HCT116 (cell line): ENCODE measurements around the gene C1S.

Experiments used
- CBX3 ChIP-seq: IDR thresholded peaks from 2 replicates; pipeline ENCODE4 v1.6.1; 2012; ENCODE audit warnings: low read depth
- CEBPB ChIP-seq: IDR thresholded peaks from 2 replicates; pipeline ENCODE4 v1.6.1; 2012; ENCODE audit warnings: low read depth
- CTCF ChIP-seq, 3 experiments: fragments of 200-600 bp in 1 of 3; sonication (generic) in 1 of 3; IDR thresholded peaks in 2 of 3; conservative IDR thresholded peaks in 1 of 3; 2 replicates each; pipeline ENCODE4 v1.5.1; 2012 to 2017; ENCODE audit warnings: low read depth in 2 of 3, low read length in 2 of 3, antibody characterized with exemption in 1 of 3, borderline replicate concordance in 1 of 3, control low read depth in 1 of 3, mild to moderate bottlenecking in 1 of 3, mixed read lengths in 1 of 3, mixed run types in 1 of 3, moderate library complexity in 1 of 3; ENCODE audit not compliant: insufficient read depth in 1 of 3
- EGR1 ChIP-seq: IDR thresholded peaks from 2 replicates; pipeline ENCODE4 v1.6.1; 2012; ENCODE audit warnings: low read depth
- EZH2 ChIP-seq: fragments of 200-600 bp; sonication (generic); IDR thresholded peaks from 2 replicates; pipeline ENCODE4 v1.6.1; 2017; ENCODE audit warnings: antibody characterized with exemption, mixed run types
- MAX ChIP-seq: IDR thresholded peaks from 2 replicates; pipeline ENCODE4 v1.6.1; 2012
- POLR2A ChIP-seq: IDR thresholded peaks from 2 replicates; pipeline ENCODE4 v1.7.0; 2011; ENCODE audit warnings: borderline replicate concordance; ENCODE audit not compliant: insufficient read depth, insufficient read length; ENCODE audit errors: extremely low read depth
- POLR2AphosphoS5 ChIP-seq: IDR thresholded peaks from 2 replicates; pipeline ENCODE4 v1.6.1; 2011; ENCODE audit warnings: mild to moderate bottlenecking, low read depth, low read length, moderate library complexity
- RAD21 ChIP-seq: IDR thresholded peaks from 2 replicates; pipeline ENCODE4 v1.6.1; 2012; ENCODE audit warnings: low read depth, mild to moderate bottlenecking
- TCF7L2 ChIP-seq: IDR thresholded peaks from 2 replicates; pipeline ENCODE4 v1.7.0; 2011; ENCODE audit warnings: borderline replicate concordance, inconsistent platforms; ENCODE audit not compliant: insufficient read depth, insufficient read length; ENCODE audit errors: extremely low read depth
- ZNF274 ChIP-seq: fragments of 200-500 bp; sonication (Bioruptor generic); IDR thresholded peaks from 2 replicates; pipeline ENCODE4 v1.6.1; 2014; ENCODE audit warnings: mild to moderate bottlenecking, low read depth, low read length, inconsistent platforms
- TF ChIP-seq, protein P1 (sequence below): IDR thresholded peaks from 2 replicates; pipeline ENCODE4 v1.6.1; 2012; ENCODE audit warnings: low read depth

DNA sequence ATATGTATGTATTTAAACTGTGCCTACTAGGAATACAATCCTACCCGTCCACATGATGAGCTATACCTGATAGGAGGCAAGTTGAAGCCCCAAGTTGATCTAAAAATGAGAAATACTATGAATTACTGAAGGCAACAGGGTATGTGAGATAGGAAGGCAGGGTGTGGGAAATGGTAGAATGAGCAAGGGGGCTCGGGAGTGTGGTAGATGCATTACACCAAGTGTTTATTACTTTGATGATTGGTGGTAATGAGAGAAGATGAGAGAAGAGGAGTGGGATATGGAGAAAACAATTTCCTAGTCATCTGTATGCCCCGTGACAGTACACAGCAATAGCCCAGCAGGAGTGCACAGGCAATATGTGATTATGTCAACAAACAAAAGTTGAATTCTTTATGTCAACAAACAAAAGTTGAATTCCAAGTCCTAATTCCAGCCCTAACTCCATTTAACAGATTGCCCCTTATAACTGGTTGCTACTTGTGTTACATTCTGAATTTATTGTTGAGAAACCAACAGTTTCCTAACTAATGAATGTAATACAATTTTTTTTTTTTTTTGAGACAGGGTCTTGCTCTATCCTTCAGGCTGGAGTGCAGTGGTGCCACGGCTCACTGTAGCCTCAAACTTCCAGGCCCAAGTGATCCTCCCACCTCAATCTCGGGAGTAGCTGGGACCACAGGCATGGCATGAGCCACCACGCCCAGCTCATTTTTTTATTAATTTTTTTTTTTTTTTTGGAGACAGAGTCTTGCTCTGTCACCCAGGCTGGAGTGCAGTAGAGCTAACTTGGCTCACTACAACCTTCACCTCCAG lies 44.8 kb upstream of the C1S start:
- TF ChIP-seq POLR2AphosphoS5 (no peak), CTCF (IDR thresholded peaks at IDR 0.05 in 2 of 3, conservative IDR thresholded peaks at IDR 0.05 in 1 of 3; ENCODE audit: borderline replicate concordance in 1 of 3, insufficient read depth in 1 of 3, low read depth in 2 of 3, low read length in 2 of 3) (no peak), CBX3 (no peak), RAD21 (no peak), TCF7L2 (no peak), POLR2A (no peak), CEBPB (no peak), EZH2 (no peak), MAX (no peak), ZNF274 (no peak), EGR1 (no peak)
- TF ChIP-seq, protein P1, sequence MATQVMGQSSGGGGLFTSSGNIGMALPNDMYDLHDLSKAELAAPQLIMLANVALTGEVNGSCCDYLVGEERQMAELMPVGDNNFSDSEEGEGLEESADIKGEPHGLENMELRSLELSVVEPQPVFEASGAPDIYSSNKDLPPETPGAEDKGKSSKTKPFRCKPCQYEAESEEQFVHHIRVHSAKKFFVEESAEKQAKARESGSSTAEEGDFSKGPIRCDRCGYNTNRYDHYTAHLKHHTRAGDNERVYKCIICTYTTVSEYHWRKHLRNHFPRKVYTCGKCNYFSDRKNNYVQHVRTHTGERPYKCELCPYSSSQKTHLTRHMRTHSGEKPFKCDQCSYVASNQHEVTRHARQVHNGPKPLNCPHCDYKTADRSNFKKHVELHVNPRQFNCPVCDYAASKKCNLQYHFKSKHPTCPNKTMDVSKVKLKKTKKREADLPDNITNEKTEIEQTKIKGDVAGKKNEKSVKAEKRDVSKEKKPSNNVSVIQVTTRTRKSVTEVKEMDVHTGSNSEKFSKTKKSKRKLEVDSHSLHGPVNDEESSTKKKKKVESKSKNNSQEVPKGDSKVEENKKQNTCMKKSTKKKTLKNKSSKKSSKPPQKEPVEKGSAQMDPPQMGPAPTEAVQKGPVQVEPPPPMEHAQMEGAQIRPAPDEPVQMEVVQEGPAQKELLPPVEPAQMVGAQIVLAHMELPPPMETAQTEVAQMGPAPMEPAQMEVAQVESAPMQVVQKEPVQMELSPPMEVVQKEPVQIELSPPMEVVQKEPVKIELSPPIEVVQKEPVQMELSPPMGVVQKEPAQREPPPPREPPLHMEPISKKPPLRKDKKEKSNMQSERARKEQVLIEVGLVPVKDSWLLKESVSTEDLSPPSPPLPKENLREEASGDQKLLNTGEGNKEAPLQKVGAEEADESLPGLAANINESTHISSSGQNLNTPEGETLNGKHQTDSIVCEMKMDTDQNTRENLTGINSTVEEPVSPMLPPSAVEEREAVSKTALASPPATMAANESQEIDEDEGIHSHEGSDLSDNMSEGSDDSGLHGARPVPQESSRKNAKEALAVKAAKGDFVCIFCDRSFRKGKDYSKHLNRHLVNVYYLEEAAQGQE = no peak
